Posterior vena cava (tissue), 2 donors: ENCODE results near the gene FBXL14. TPM values are rescaled to one million over a fixed set of nuclear protein-coding genes. Genes with fewer than 3 reads are reported as not detected.
"Not testable (repeated sequence)": the region's sequence is repeated elsewhere in the genome, so short reads cannot be mapped to it uniquely, and the experiment has no call there.

Experiments used
- DNase-seq: peaks from one replicate; pipeline ENCODE4 v3.0.0-alpha.2; 2020; ENCODE audit warnings: low spot score
- intact Hi-C, 2 donors: fragments of 100-400 bp; cut with DNase I; formaldehyde crosslinking; loops; one replicate each; pipeline versions ENCODE4 v1.14.1 to v1.14.2; 2022 to 2023
- total RNA-seq, 2 donors: library from RNA; stranded (reverse); fragmentation: NEBNext Ultra II Directional; extraction: Animal tissue kit (Norgen Biotek cat#: 25700); gene quantifications; one replicate each; pipeline ENCODE4 v1.2.1, GENCODE V29; 2021
- donor health status: DM: yes; HTN: yes; CAD: no.
- donor health status: DM: yes; HTN: yes; CAD: no.

The FBXL14 gene
- total RNA-seq, 2 donors from 2014 or later: 6.3 to 7.3 TPM

DNA sequence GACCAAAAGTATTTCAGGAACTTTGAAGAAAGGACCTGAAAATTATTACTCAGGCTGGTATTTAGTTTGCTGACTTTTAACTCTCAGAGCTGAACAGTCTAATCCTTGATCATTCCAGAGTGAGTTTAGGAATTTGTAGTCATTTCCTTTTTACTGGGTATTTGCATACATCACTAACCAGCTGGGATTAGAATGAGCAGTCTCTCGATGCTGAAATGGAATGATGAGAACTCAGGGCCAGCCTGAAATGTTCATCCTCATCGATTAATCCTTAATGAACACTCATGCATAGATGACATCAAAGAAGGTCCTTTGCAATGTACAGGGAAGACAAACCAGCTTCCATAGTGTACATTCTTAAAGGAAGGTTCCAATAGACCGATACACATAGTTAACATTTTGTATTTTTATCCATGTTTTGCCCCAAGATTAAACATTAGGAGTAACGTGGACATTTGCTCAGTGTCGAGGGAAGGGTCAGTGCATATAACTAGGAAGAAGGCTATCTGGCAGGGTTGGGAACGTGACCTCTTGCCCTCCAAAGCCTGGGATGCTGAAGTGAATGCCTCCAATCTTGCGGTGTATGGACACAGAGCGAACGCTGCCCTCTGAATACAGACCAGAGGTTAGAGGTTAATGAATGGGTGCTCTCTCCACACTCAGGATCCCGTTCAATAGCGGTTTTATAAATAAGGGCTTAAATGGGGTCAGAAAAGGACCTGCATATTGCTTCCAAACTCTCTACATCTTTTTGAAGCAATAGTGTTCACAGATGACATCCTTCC, 14.5 kb downstream of the FBXL14 start:
- no peak for DNase-seq
- intact Hi-C loops: loop anchor here (5.0 to 10.0 kb wide), 2 partner anchors 463 to 465 kb away; no protein-coding TSS in a partner anchor

DNA sequence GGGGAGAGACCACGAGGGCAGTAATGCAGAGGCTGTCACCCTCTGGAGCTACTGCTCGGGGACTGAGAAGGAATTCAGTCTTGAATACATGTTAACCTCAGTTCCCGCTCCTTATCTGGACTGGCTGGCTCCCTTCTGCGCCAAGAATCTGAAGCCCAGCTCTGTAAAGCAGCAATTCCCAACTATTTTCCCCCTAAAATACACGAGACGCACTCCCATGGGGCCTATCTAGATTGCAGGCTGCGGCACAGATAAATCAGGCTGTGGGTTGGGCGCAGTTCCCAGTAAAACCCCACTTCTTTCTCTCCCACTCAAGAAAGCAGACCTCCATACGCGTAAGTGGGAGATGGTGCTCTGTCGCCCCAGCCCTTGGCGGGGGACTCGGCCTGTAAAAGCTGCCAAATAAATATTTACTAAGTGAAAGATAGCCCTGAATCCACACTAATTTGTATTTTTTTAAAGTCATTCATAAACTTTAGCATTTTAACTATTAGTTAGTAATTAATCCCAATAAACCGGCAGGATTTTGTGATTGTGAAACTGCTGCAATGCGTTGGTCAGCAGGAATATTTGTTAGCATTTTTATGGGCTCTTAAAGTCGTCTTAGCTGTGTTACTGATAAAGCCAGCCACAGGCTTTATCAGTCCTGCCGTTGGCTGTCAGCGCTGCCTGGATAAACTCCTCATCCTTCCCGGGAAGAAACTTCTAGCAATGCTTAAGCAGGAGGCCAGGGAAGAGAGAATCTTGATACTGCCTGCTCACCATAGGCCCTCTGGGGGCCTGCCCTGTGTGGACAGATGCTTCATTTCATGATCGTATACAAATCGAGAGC, 17.8 kb downstream of the FBXL14 start:
- no peak for DNase-seq
- intact Hi-C loops: no loop called here

DNA sequence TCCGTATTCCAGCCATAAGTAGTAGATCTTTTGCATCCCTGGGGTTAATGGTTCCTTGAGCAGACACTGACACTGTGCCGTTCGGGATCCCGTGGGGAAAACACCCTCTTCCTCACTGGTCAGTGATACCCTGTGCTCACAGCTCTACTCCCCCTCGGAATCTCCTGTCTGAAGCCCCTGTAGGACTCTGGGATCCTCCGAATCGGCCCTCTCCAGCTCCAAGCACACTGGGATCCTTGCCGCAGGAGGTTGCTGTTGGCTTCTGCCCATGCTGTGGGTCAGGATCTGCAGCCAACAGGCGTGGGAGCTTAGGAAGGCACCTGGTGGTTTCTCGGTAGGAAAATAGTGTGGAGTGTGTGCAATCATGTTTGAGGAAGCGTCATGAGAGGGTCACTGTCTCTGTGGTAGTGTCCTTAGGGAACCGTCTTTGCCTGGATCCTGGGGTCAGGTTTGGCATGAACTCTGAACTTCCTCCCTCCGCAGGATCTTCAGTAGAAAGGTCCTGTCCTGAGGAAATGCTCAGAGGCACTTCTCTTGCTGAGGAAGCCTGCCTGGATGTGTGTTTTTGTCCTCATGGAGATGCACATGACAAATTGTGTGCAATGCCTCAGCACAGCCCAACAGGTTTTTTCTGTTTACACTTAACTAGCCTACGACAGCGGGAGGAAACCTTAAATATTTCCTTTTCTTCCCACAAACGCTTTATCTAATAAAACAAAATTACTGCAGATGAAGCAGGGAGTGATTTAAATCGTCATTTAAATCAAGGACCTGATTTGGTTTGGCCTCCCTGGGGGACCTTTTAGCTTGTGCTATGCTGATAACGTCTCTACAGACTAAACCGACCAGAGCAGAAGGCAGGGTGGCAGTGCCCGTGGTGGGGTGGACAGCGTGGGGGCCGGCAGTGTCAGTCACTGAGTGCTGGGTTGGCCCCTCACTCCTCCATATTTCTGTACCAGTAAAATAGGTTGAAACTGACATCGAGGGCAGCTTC, 18.7 kb downstream of the FBXL14 start:
- intact Hi-C loops: no loop called here
- no peak for DNase-seq

DNA sequence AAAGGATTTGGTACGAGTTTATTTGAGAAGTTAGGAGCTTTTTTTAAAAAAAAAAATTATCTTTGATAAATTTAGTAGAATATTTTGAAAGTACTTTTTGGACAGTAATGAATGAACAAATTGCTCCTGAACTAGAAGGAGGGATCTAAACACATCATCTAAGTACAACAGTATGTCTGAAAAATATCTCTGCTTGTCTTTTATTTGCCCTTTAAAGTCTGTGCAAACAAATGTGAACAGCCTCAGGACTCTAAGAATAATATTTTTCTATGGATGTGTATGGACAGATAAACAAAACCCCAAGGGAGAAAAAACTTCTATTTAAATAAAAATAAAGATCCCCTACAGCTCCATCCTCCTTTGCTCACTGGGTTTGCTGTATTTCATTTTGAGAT, 19.5 kb downstream of the FBXL14 start:
- no peak for DNase-seq
- intact Hi-C loops: no loop called here

- intact Hi-C loops: no loop called here
Observed at GRCh38 chr12:1573960-1574864, 20.2 kb downstream of the FBXL14 start.

GRCh38 chr12:1572731-1573130, 21.6 kb downstream of the FBXL14 start:
- DNase-seq: no peak
- intact Hi-C loops: no loop called here

More at GRCh38 chr12:1573960-1574864, 20.2 kb downstream of the FBXL14 start:
- DNase-seq: no peak

DNA sequence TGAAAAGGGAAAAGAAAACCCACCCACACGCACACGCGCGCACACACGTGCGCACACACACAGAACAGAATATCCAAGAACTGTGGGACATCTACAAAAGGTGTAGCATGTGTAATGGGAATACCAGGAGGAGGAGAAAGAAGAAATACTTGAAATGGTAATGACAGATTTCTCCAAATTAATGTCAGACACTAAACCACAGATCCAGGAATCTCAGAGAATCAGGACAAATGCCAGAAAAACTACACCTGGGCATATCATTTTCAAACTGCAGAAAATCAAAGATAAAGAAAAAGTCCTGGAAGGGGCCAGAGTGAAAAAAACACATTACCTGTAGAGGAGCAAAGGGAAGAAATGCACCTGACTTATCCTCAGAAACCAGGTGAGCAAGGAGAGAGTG, 26.5 kb downstream of the FBXL14 start:
- no peak for DNase-seq
- intact Hi-C loops: loop anchor here in 1 of 2 donors (10.0 kb wide), 1 partner anchor 163 kb away; no protein-coding TSS in a partner anchor

DNA sequence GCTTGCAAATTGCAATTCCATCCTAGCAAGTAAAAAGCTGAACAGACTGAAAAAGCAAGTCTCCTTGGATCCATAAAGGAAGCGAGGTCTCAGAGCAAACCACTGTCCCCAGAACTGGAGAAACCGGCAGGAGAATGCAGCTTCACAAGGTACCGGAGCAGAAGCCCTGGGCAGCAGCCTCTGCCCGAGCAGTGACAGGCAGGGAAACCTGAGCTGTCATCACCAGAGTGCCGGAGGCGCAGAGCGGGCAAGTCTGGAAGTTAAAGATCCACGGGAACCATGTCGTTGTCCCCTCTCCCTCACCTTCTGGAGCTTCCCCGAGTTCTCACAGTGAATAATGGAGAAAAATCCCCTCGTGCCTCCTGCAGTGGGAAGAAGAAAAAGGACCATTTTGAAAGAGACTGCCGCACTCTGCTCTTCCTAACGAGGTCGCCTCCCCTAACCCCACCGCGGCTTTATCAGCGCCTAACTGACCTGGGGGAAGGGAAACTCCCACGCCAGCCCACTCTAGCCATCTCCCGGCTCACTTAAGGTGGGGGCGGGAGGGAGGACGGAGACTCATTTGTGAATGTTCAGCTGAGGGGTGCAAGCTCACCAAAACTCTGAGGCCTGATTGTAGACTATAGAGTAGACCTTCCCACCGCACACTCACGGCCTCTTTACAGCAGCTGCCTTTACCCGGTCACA, 27.8 kb downstream of the FBXL14 start:
- intact Hi-C loops: loop anchor here in 1 of 2 donors (10.0 kb wide), 1 partner anchor 162 kb away; no protein-coding TSS in a partner anchor
- no peak for DNase-seq

DNA sequence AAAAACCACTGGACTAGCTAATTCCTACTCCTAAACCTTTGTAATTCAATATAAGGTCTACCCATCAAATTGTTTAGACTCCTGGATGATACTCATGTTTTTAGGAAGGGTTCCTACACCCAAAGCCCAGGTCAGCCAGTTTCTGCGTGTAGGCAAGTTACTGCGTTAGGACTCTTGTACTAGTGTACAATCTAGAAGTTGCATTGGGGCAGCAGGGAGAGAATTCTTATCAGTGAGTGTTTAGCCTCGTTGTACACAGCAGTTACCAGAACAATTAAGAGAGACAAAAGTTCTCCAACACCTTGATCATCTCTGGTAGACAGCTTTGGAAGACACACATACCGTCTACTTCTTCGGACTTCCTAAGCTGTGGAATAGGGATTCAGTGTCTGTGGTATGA, 29.2 kb downstream of the FBXL14 start:
- no peak for DNase-seq
- intact Hi-C loops: loop anchor here in 1 of 2 donors (10.0 kb wide), 1 partner anchor 160 kb away; no protein-coding TSS in a partner anchor

DNA sequence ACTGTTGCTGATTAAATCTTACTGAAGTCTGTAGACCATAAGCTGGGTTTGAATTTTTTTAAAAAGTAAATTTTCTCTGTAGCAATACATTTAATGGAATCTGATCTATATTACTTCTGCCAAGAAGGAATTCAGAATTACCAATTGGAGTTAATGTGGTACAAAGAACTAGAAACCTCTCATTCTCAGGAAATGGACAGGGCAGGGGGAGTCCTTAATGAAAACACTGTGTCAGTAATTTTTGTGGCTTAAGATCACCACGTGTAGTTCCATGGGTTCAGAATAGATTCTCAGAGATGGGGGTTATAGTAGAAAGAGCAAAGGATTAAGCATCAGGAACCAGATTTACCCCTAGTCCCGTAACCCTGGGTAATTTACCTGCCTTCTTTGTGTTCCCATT, 30.3 kb downstream of the FBXL14 start:
- DNase-seq: no peak
- intact Hi-C loops: loop anchor here in 1 of 2 donors (10.0 kb wide), 1 partner anchor 159 kb away; no protein-coding TSS in a partner anchor

DNA sequence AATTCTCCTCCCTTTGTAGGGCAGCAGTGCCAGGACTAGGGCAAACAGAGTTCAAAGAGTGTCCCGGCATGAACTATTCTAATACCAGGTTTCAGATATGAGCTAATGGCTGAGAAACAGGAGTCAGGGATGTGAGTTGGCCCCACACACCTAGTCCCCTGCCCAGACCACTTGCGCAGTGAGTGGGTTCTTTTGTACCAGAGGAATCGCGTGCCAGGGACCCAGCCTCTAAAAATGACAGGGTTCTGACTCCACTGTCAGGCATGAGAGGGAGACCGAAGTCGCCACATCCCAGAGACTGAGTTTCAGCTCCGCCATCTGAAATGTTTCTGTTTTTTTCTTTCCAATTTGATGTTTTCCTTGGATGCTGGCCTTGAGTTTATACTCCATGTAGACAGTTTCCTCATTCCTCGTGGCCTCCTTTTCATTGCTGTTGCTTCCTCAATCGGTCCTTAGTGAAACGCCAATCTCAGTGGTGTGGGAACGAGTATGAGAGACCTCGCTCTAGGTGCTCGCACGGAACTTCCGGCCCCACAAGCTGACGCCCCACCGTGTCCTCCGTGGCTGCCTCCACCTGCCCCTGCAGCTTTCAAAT, 31.5 kb downstream of the FBXL14 start:
- DNase-seq: no peak
- intact Hi-C loops: loop anchor here in 1 of 2 donors (10.0 kb wide), 1 partner anchor 158 kb away; no protein-coding TSS in a partner anchor

- no peak for DNase-seq
- intact Hi-C loops: loop anchor here in 1 of 2 donors (10.0 kb wide), 1 partner anchor 156 kb away; no protein-coding TSS in a partner anchor
Observed at GRCh38 chr12:1560704-1561103, 33.7 kb downstream of the FBXL14 start.

DNA sequence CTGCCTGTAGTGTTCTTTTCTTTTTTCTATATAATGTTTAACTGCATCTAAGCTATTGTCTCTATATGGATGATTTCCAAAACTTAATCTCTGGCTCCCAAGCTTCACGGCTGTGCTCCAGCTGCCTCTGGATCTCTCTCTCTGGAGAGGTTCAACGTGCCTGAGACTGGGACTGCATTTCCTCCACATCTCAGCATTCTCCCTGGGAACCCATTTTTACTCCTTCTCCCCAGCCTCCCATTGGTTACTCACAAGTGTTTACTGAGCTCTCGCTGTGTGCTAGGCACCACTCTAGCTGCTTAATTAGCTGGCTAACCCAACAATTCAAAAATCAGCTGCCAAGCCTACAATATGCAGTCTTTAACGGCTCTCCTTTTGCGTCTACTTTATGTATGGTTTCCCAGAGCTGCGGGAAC, 34.7 kb downstream of the FBXL14 start:
- intact Hi-C loops: loop anchor here in 1 of 2 donors (10.0 kb wide), 1 partner anchor 155 kb away; no protein-coding TSS in a partner anchor
- DNase-seq: no peak

DNA sequence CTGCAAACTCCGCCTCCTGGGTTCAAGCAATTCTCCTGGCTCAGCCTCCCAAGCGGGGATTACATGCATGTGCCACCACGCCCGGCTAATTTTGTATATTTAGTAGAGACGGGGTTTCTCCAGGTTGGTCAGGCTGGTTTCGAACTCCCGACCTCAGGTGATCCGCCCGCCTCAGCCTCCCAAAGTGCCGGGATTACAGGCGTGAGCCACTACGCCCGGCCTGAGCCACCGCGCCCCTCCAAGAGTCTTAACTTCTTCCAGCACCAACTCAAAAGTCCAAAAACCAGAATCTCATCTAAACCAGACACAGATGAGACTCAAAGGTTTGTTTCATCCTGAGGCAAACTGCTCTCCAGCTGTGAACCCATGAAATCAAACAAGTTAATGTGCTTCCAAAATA, 36.3 kb downstream of the FBXL14 start:
- DNase-seq, intact Hi-C loops: not testable (repeated sequence)

- intact Hi-C loops: no loop called here
- no peak for DNase-seq
Observed at GRCh38 chr12:1553987-1554982, 40.1 kb downstream of the FBXL14 start.

DNA sequence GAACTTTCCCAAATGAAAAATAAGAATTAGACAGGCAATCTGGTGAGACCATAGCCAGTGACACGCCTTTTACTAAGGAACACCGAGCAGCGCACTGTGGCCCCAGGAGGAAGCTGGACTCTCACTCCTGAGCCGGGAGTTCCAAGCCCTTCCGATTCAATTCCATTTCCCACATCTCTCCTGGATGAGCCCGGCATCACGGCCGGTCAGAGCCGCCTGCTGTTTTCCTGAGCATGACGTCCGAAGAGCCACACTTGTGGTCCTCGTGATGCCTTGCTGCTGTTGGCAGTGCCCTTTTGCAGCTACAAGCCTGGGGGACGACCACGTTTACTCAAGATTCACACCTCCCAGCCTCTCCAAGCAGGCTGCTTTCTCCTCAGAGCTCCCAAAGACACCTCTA, 40.8 kb downstream of the FBXL14 start:
- DNase-seq: no peak
- intact Hi-C loops: no loop called here
